Tibial artery (tissue), 4 donors: ENCODE measurements around the gene BET1.
"Not testable (repeated sequence)": the region's sequence is repeated elsewhere in the genome, so short reads cannot be mapped to it uniquely, and the experiment has no call there.

Experiments used
- DNase-seq, 2 donors: peaks; one replicate each; pipeline ENCODE4 v3.0.0-alpha.2; 2019
- H3K27ac ChIP-seq, 2 donors: fragments of 200-600 bp; sonication (generic) in 1 of 2; 1 replicate in 1 of 2; 2 replicates in 1 of 2; pipeline ENCODE4 v1.5.1; 2018 to 2019; ENCODE audit warnings: mild to moderate bottlenecking in 1 of 2
- H3K27me3 ChIP-seq, 2 donors: fragments of 200-600 bp; sonication (generic) in 1 of 2; one replicate each; pipeline versions ENCODE4 v1.5.1 to v1.6.0; 2016 to 2019
- H3K36me3 ChIP-seq, 3 donors: fragments of 200-600 bp; sonication (generic) in 2 of 3; one replicate each; pipeline ENCODE4 v1.5.1; 2016 to 2019; ENCODE audit warnings: mild to moderate bottlenecking in 2 of 3
- H3K4me1 ChIP-seq, 4 donors: fragments of 200-600 bp; sonication (generic) in 2 of 4; 1 replicate in 3 of 4; 2 replicates in 1 of 4; pipeline ENCODE4 v1.5.1; 2016 to 2019
- H3K4me3 ChIP-seq, 2 donors: fragments of 200-600 bp; sonication (generic) in 1 of 2; 1 replicate in 1 of 2; 2 replicates in 1 of 2; pipeline ENCODE4 v1.5.1; 2018 to 2019; ENCODE audit warnings: mild to moderate bottlenecking in 2 of 2
- H3K9me3 ChIP-seq, 3 donors: fragments of 200-600 bp; sonication (generic) in 1 of 3; one replicate each; pipeline ENCODE4 v1.5.1; 2016 to 2019
- CTCF ChIP-seq, 2 experiments: fragments of 200-600 bp in 1 of 2; fragments of 450-650 bp in 1 of 2; IDR thresholded peaks; one replicate each; pipeline ENCODE4 v1.5.1; 2017 to 2019; ENCODE audit warnings: antibody characterized with exemption in 2 of 2, mild to moderate bottlenecking in 1 of 2, moderate library complexity in 1 of 2
- intact Hi-C: fragments of 100-400 bp; cut with DNase I; formaldehyde crosslinking; loops from one replicate; pipeline ENCODE4 v1.15.0; 2023; ENCODE audit warnings: low total_unique reads

BET1 gene

GRCh38 chr7:94028768-94029167 is 24.6 kb upstream of the BET1 start:
- no peaks in the 10 kb centered on the region for H3K9me3 ChIP-seq
- intact Hi-C loops, result no loop called here

GRCh38 chr7:94026619-94027018 is 22.5 kb upstream of the BET1 start:
- H3K4me1 ChIP-seq, DNase-seq, H3K4me3 ChIP-seq, H3K9me3 ChIP-seq, H3K27me3 ChIP-seq, H3K36me3 ChIP-seq, intact Hi-C loops, H3K27ac ChIP-seq: not testable (repeated sequence)

More at GRCh38 chr7:94028768-94029167, 24.6 kb upstream of the BET1 start:
- H3K27me3 ChIP-seq, result no peaks in the 10 kb centered on the region
- H3K4me3 ChIP-seq, result no peak overlapping the region
- DNase-seq, result no peak
- TF ChIP-seq CTCF (IDR thresholded peaks at IDR 0.05), result no peak
- H3K4me1 ChIP-seq, result no peaks in the 10 kb centered on the region
- no peak overlapping the region for H3K27ac ChIP-seq
- no peaks in the 10 kb centered on the region for H3K36me3 ChIP-seq

- H3K36me3 ChIP-seq, result no peaks in the 10 kb centered on the region
- H3K4me3 ChIP-seq, result no peak overlapping the region
- no peaks in the 10 kb centered on the region for H3K9me3 ChIP-seq
- no peaks in the 10 kb centered on the region for H3K27me3 ChIP-seq
- H3K27ac ChIP-seq, result no peak overlapping the region
- intact Hi-C loops, result no loop called here
- H3K4me1 ChIP-seq, result no peaks in the 10 kb centered on the region
- DNase-seq, result no peak
- no peak for TF ChIP-seq CTCF (IDR thresholded peaks at IDR 0.05)
Measured at GRCh38 chr7:94022550-94022949, 18.4 kb upstream of the BET1 start.

GRCh38 chr7:94016786-94017185 is 12.6 kb upstream of the BET1 start:
- H3K27ac ChIP-seq, result no peak overlapping the region
- TF ChIP-seq CTCF (IDR thresholded peaks at IDR 0.05), result no peak
- no peaks in the 10 kb centered on the region for H3K9me3 ChIP-seq
- H3K4me1 ChIP-seq, result no peaks in the 10 kb centered on the region
- H3K36me3 ChIP-seq, result no peaks in the 10 kb centered on the region
- DNase-seq, result no peak
- intact Hi-C loops, result no loop called here
- H3K4me3 ChIP-seq, result no peak overlapping the region
- H3K27me3 ChIP-seq, result no peaks in the 10 kb centered on the region

GRCh38 chr7:94015538-94015937 is 11.4 kb upstream of the BET1 start:
- H3K9me3 ChIP-seq, result no peaks in the 10 kb centered on the region
- DNase-seq, result no peak
- intact Hi-C loops, result no loop called here
- H3K4me1 ChIP-seq, result no peaks in the 10 kb centered on the region
- H3K27me3 ChIP-seq, result no peaks in the 10 kb centered on the region
- H3K36me3 ChIP-seq, result no peaks in the 10 kb centered on the region
- H3K27ac ChIP-seq, result no peak overlapping the region
- TF ChIP-seq CTCF (IDR thresholded peaks at IDR 0.05), result no peak
- H3K4me3 ChIP-seq, result no peak overlapping the region

GRCh38 chr7:94012746-94013145 is 8.6 kb upstream of the BET1 start:
- no peaks in the 10 kb centered on the region for H3K36me3 ChIP-seq
- no peak for TF ChIP-seq CTCF (IDR thresholded peaks at IDR 0.05)
- H3K27me3 ChIP-seq, result no peaks in the 10 kb centered on the region
- intact Hi-C loops, result no loop called here
- no peak for DNase-seq
- H3K4me3 ChIP-seq, result no peak overlapping the region
- no peaks in the 10 kb centered on the region for H3K9me3 ChIP-seq
- H3K4me1 ChIP-seq, result no peaks in the 10 kb centered on the region
- H3K27ac ChIP-seq, result no peak overlapping the region
